Upper lobe of left lung (tissue), 4 donors: ENCODE data around the gene TMEM182.

Experiments used
- EP300 ChIP-seq, 4 donors: sonication (generic); formaldehyde crosslinking; IDR thresholded peaks; one replicate each; pipeline ENCODE4 v1.5.1; 2017; ENCODE audit warnings: antibody characterized with exemption in 4 of 4, control low read depth in 2 of 4
- POLR2A ChIP-seq, 4 donors: fragments of 450-650 bp; IDR thresholded peaks; one replicate each; pipeline ENCODE4 v1.5.1; 2016 to 2017; ENCODE audit warnings: antibody characterized with exemption in 4 of 4, mild to moderate bottlenecking in 2 of 4
- POLR2AphosphoS5 ChIP-seq, 2 donors: sonication (generic); formaldehyde crosslinking; IDR thresholded peaks; one replicate each; pipeline ENCODE4 v1.5.1; 2017; ENCODE audit warnings: antibody characterized with exemption in 2 of 2
- TF ChIP-seq, protein P1 (sequence below), 6 experiments: fragments of 450-650 bp in 4 of 6; fragments of 200-600 bp in 2 of 6; sonication (generic) in 2 of 6; IDR thresholded peaks; one replicate each; pipeline ENCODE4 v1.5.1; 2016 to 2019; ENCODE audit warnings: antibody characterized with exemption in 6 of 6

DNA sequence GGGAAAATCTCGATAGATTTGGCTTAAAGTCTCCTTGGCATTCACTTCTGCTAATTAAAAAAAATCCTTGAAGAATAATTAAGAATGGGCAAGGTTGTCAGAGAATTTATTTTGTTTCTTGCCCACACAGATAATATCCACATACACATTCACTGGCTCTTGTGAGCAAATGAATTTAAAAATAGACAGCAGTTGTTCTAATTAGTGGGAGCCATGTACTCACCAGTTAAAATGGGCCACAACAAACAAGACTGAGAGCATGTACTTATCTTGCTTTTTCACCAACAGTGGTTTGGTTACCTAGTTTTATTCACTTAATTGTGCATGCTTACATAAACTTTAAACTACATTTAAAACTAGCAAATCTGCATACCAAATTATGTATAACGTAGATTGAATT lies 53.5 kb downstream of the TMEM182 start:
- TF ChIP-seq, protein P1, sequence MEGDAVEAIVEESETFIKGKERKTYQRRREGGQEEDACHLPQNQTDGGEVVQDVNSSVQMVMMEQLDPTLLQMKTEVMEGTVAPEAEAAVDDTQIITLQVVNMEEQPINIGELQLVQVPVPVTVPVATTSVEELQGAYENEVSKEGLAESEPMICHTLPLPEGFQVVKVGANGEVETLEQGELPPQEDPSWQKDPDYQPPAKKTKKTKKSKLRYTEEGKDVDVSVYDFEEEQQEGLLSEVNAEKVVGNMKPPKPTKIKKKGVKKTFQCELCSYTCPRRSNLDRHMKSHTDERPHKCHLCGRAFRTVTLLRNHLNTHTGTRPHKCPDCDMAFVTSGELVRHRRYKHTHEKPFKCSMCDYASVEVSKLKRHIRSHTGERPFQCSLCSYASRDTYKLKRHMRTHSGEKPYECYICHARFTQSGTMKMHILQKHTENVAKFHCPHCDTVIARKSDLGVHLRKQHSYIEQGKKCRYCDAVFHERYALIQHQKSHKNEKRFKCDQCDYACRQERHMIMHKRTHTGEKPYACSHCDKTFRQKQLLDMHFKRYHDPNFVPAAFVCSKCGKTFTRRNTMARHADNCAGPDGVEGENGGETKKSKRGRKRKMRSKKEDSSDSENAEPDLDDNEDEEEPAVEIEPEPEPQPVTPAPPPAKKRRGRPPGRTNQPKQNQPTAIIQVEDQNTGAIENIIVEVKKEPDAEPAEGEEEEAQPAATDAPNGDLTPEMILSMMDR (IDR thresholded peaks at IDR 0.05), result no peak
- TF ChIP-seq POLR2AphosphoS5 (IDR thresholded peaks at IDR 0.05) (no peak), EP300 (IDR thresholded peaks at IDR 0.05) (no peak), POLR2A (IDR thresholded peaks at IDR 0.05) (no peak)
